GM11168 (cell line): ENCODE data around the gene NPEPL1.

Experiments used
- in situ Hi-C: fragments of 300-500 bp; cut with MboI; formaldehyde crosslinking; loops from one replicate; pipeline ENCODE4 v1.12.0; 2022; ENCODE audit warnings: low sequenced_read_pairs; ENCODE audit not compliant: unreplicated experiment

NPEPL1 gene

DNA sequence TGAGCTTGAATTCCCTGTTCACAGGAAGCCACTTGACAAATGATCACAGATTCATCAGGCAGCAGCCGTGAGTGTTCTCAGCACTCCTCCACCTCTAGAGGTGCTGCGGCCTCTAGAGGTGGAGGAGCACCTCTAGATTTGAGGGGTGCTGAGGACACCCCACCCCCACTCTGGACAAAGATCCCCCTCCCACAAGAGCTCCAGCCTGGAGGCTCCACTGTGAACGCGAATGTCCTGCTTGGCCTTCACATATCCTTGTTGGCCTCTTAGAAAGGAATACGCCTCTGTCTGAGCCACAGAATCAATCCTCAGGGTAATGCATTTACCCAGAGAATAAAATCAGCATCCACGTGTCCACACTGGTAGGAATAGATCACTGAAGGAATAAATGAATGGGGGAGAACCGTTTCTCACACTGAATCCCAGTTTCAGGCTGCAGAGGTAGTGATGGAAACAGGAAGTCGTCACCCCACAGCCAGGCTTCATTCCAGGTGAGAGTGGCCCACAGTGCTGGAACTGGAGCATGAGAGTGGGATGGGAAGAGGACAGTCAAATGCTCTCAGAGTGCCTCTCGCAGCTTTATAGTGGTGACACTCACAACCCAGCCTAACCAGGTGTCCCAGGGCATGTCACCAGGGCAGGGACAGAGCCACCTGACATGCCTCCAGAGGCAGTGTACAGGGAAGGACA, 16.6 kb downstream of the NPEPL1 start:
- in situ Hi-C loops = no loop called here

DNA sequence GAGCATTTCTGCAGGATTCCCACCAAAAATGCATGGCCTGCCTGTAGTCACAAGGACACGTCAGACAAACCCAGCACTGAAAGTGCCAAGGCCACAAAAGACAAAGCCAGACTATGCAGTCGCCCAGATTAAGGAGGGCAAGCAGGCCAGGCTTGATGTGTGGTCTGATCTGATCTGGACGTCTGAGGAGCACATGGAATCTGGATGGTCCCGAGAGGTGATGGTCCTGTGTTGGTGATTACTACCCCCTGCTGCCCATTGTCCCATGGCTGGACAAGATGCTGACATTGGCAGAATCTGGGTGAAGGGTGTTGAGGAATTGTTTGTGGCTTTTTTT, 17.1 kb downstream of the NPEPL1 start:
- in situ Hi-C loops = no loop called here

GRCh38 chr20:58710481-58711265, 18.1 kb downstream of the NPEPL1 start:
- in situ Hi-C loops = no loop called here

DNA sequence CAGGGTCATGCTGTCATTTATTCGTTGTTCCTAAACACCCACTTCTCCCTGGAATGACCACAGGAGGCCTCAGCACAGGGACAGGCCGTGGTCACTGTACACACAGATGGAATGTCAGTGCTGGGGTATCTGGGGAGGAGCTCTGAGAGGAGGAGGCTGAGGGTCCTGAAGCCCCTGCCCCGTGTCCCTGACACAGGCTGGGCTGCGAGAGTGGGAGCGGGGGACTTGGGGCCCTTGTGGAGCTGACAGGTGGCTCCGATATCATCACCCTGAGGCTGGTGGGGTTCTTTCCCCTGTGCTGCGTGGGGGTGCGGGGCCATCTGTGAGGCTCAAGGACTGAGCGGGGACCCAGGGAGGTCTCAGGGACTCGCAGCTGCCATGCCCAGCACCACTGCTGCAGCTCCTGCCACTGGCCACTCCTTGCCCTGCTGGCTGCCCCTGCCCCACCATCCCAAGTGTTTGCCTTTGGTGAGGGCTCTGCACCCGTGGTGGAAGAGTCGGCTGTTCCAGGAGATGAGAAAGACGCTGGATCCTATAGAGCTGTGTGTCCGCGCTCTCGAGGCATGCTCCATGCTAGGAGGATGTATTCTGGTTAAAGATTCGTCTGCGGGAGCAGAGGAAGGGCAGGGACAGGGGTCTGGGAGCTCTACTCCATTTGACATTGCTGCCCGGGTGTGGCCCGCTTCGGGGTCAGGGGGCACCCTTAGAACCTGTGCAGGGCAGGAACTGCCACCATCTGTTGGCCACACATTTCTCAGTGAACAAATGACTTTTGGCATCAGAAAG, 18.9 kb downstream of the NPEPL1 start:
- in situ Hi-C loops = no loop called here

DNA sequence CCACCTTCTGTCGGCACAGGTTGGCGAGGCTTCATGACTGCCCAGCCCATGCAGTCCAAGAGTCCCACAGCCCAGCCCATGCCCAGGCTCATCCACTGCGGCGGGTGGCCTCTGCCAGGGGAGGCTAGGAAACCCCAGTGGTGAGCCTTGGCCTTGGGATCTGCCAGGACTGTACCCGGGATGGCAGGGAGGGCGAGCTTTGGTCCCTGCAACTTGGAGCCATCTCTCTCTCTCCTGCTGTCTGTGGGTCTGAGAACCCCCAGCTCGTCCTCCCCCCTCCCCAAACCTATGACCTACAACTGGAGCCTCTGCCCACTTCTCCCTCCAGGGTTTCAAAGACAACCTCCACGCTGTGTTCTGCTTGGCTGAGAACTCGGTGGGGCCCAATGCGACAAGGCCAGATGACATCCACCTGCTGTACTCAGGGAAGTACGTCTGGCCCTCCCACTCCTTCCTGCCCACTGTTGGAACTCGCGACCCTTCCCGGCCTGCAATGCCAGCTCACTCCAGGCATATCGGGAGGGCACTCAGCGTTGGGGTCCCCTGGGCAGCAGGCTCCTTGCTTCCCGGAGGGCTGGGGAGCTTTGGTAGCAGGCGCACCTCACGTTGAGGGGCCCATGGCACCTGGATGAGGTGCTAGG, 19.7 kb downstream of the NPEPL1 start:
- in situ Hi-C loops = no loop called here

DNA sequence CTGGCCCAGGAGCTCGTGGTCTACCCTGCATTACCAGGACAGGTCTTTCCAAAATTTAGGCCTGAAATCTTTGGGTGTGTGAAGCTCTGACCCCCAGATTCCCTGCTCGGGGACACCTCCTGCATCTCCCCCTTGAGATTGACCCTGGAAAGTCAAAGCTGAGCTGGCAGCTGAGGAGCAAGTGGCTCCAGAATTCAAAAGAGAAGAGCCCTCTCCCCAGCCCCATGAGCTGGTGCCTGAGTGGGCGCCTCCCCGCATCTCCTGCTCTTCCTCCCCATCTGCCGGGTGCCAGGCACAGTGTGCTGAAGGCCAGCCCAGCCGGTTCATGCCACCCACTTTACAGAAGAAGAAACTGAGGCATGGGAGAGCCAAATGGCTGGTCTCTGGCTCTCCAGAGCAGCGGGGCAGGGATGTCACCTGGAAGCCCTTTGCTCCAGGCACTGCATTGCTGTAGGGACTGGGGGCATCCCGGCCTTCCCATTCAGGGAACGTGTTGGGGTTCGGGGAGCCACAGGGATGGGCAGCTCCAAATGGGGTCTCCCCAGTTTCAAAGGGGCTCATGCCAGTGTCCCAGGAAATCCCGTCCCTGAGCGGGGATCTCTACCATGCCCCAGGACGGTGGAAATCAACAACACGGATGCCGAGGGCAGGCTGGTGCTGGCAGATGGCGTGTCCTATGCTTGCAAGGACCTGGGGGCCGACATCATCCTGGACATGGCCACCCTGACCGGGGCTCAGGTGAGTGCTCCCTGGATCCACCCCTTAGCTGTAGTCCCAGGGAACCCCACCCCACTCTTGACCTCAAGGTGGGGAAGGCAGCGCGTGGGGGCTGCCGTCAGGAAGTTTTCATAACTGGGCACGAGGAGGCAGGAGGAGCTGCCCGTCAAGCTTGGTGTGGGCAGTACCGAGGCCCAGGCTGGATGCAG, 20.5 kb downstream of the NPEPL1 start:
- in situ Hi-C loops = no loop called here

DNA sequence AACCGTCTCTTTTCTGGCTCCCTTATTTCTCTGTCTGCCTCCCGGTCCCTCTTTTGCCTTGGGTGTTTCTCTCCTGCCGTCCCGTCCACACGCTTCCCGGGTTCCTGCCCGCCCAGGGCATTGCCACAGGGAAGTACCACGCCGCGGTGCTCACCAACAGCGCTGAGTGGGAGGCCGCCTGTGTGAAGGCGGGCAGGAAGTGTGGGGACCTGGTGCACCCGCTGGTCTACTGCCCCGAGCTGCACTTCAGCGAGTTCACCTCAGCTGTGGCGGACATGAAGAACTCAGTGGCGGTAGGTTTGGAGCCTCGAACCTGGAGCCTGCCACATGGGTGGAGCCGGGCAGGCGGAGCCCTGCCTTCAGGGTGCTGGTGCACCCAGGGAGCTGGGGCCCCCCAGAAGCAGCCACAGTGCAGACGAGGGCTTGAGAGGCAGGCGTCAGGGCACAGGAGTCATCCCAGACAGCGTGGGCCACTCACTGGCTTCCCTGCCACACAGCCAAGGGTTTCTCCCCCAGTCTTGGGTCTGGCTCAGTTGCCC, 21.3 kb downstream of the NPEPL1 start:
- in situ Hi-C loops = no loop called here

DNA sequence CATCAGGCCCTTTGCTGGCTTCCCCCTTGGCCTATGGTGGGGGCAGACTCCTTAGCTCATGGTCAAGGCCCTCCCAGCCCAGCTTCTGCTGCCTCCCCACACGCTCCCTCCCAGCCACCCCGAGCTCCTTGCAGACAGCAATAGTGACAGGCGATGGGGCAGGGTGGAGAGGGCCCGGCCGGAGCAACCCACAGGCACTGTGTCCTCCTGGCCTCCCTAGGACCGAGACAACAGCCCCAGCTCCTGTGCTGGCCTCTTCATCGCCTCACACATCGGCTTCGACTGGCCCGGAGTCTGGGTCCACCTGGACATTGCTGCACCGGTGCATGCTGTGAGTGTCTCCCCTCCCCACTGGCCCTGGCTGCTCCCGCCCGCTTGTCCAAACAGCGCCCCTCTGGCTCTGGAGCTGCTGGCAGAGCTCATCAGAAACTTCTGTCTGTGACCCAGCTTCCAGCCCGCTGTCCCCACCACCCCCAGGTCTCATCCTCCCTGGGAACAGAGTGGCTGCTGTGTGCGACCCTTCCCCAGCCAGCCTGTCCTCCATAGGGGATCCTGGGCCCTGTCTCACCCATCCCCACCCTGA, 21.8 kb downstream of the NPEPL1 start:
- in situ Hi-C loops = no loop called here

DNA sequence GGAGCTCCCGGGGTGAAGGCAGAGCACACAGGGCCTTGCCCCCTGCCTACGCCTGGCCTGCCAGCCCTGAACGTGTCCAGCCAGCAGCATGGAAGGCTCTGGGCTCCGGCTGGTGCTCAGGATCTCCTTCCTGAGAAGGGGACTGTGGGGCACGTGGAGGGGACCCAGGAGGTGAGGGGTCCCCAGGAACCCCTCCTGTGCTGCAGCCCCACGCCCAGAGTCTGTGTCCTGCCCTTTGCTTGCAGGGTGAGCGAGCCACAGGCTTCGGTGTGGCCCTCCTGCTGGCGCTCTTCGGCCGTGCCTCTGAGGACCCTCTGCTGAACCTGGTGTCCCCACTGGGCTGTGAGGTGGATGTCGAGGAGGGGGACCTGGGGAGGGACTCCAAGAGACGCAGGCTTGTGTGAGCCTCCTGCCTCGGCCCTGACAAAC, 22.3 kb downstream of the NPEPL1 start:
- in situ Hi-C loops = no loop called here

GRCh38 chr20:58715391-58715800, 22.8 kb downstream of the NPEPL1 start:
- in situ Hi-C loops = no loop called here

DNA sequence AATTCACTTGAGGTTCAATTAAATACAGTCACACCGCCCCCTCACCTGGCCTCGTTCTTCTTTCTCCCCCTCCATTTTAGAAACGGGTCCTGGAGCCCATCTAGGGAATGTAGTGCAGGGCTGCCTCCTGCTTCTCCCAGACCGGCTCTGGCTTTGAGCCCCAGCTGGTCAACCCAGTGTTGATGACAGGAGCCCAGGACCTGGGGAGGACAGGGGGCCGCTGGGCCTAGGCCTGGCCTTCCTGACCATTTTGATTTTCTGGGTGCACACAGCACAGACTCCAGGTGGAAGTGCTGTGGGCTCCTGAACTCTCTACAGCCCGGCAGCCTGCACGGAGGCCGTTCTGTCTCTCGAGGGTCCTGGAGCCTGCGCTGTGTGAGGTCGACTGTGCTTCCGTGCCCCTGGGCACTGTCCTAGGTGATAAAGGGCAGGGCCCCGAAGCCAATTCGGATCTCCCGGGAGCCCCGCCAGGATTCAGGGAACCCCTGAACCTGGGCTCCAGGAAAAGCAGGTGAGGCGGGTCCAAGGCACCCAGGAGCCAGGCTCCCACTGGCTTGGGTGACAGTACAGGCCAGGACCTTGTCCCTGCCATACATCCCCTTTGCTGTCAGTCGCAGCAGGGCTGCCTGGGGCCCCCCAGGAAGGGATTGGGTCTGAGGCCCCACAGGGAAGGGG, 23.3 kb downstream of the NPEPL1 start:
- in situ Hi-C loops = no loop called here

DNA sequence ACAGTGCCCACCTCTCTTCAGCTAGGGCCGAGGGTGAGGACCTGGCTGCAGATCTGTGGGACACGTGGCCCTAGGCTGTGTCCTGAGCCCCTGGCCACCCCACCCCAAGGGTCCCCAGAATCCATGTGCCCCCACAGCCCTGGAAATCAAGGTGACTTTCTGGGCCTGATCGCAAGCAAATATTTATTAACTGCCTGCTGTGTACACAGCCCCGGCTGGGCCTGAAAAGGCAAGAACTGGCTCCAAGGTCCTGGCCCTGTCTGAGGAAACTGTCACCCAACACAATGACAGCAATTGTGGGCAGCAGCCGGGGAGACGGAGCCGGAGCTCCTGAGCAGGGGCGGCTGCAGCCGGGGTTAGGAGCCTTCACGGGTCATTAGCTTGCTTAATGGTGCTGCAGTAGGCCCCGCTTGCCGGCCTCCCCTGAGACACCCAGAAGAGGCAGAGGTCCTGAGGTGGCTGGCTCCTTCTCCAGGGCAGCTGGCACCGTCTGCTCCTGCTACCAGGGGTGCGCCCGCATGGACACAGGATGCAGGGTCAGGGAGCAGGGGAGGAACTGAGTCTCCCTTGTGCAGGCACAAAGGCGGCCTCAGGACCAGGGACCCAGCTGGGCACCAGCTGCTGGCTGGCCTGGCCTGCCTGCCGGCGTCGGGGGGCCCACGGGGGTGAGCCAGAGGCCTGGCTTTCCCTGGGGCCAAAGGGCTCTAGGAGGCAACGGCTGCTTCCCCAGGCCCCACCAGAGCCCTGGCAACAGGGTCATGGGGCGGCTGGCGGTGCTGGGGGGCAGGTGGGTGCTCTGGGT, 24.1 kb downstream of the NPEPL1 start:
- in situ Hi-C loops = no loop called here

DNA sequence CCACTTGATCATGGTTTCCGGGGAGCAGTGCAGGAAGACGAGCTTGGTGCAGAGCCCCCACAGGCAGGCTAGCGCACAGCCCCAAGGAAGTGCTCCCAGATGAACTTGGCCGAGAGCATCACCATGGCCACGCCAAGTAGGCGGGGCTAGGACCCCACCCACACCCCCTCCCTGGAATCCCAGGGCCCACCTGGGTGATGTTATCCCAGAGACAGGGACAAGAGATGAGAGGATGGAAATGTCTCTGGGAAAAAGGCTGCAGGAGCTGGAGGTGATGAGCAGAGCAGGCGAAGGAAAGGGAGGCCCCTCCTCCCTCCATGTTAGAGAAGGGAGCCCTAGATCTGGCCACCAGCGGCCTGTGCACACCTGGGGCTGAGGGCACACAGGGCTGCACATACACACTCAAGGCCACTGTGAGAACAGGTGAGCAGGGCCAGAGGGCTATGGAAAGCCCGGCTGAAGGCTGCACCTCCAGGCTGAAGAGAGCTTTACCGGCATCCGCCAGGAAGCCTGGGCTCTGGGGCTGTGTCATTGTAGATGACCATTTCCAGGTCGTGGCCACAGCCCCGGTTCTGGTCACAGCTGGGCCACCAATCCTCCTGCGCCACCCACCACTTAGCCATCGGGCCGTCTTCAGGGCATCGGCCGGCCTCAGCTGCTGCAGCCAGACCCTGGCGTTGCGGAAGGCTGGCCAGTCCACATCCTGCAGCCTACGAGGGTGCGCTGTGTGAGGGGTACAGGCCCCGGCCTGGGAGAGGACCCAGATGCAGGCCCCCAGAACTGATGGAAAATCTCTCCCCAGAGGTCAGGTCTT, 24.9 kb downstream of the NPEPL1 start:
- in situ Hi-C loops = no loop called here

DNA sequence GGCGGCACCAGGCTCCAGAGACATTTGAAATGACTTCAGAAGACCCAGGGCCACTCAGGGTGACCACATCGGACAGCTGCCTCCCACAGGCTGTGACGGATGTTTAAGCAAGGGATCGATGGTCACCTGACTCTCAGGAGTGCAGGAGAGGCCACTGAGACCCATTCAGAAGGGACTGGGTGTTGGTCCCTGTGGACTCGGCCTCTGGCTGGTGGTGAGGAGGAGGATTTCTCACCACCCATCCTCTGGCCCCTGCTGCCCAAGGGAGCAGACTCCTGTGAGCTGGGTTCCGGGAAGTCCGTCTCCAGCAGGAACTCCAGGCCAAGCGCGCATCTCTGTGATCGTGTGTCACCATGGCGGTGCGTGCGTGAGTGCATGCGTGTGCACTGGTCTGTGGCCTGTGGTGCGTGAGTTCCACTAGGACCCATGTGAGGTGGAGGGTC, 25.5 kb downstream of the NPEPL1 start:
- in situ Hi-C loops = no loop called here

GRCh38 chr20:58718729-58719128, 26.1 kb downstream of the NPEPL1 start:
- in situ Hi-C loops = no loop called here

GRCh38 chr20:58719258-58719657, 26.7 kb downstream of the NPEPL1 start:
- in situ Hi-C loops = no loop called here

- in situ Hi-C loops = no loop called here
Observed at GRCh38 chr20:58719971-58720371, 27.4 kb downstream of the NPEPL1 start.
